HEK293T (cell line): Measurements from ENCODE around the gene DFFA.

ENCODE experiments used
- CTCF ChIA-PET: fragments of 350-600 bp; formaldehyde crosslinking; extraction: SDS; loops from one replicate; lab custom pipeline; 2021; ENCODE audit warnings: antibody characterized with exemption, inconsistent platforms; lab: Yijun Ruan, JAX
- POLR2A ChIA-PET: fragments of 350-600 bp; formaldehyde crosslinking; extraction: SDS; loops from one replicate; lab custom pipeline; 2020; ENCODE audit warnings: antibody characterized with exemption, inconsistent platforms; lab: Yijun Ruan, JAX
- DNase-seq: peaks from one replicate; pipeline ENCODE4 v3.0.0; 2012; ENCODE audit warnings: mixed read lengths; ENCODE audit errors: extremely low spot score
- ARNT ChIP-seq: fragments of 450-650 bp; IDR thresholded peaks from 2 replicates; pipeline ENCODE4 v1.6.1; 2017; ENCODE audit warnings: mild to moderate bottlenecking
- BHLHE40 ChIP-seq: fragments of 450-650 bp; IDR thresholded peaks from 2 replicates; pipeline ENCODE4 v1.6.1; 2016; ENCODE audit warnings: mild to moderate bottlenecking, moderate library complexity, borderline replicate concordance
- CTBP1 ChIP-seq: fragments of 450-650 bp; IDR thresholded peaks from 2 replicates; pipeline ENCODE4 v1.6.1; 2016; ENCODE audit warnings: borderline replicate concordance
- ELF4 ChIP-seq: fragments of 450-650 bp; IDR thresholded peaks from 2 replicates; pipeline ENCODE4 v1.6.1; 2017; ENCODE audit warnings: antibody characterized with exemption
- FOXA1 ChIP-seq: fragments of 450-650 bp; IDR thresholded peaks from 2 replicates; pipeline ENCODE4 v1.6.1; 2016; ENCODE audit warnings: mild to moderate bottlenecking
- FOXK2 ChIP-seq: fragments of 450-650 bp; IDR thresholded peaks from 2 replicates; pipeline ENCODE4 v1.6.1; 2016; ENCODE audit warnings: mild to moderate bottlenecking
- FOXM1 ChIP-seq: fragments of 450-650 bp; IDR thresholded peaks from 2 replicates; pipeline ENCODE4 v1.6.1; 2017; ENCODE audit warnings: mild to moderate bottlenecking, borderline replicate concordance
- HDGF ChIP-seq: fragments of 450-650 bp; IDR thresholded peaks from 2 replicates; pipeline ENCODE4 v1.6.1; 2017; ENCODE audit warnings: antibody characterized with exemption, borderline replicate concordance
- L3MBTL2 ChIP-seq: fragments of 450-650 bp; conservative IDR thresholded peaks from 2 replicates; pipeline ENCODE4 v1.6.1; 2016; ENCODE audit warnings: mild to moderate bottlenecking
- LEF1 ChIP-seq: fragments of 450-650 bp; IDR thresholded peaks from 2 replicates; pipeline ENCODE4 v1.6.1; 2017; ENCODE audit warnings: mild to moderate bottlenecking, borderline replicate concordance
- NFRKB ChIP-seq: fragments of 450-650 bp; IDR thresholded peaks from 2 replicates; pipeline ENCODE4 v1.6.1; 2016; ENCODE audit warnings: mild to moderate bottlenecking, moderate library complexity
- SP1 ChIP-seq: fragments of 450-650 bp; IDR thresholded peaks from 2 replicates; pipeline ENCODE4 v1.6.1; 2017
- SUZ12 ChIP-seq: fragments of 450-650 bp; IDR thresholded peaks from 2 replicates; pipeline ENCODE4 v1.6.1; 2016; ENCODE audit warnings: mild to moderate bottlenecking
- TARDBP ChIP-seq: fragments of 450-650 bp; IDR thresholded peaks from 2 replicates; pipeline ENCODE4 v1.6.1; 2016
- ZNF384 ChIP-seq: fragments of 450-650 bp; IDR thresholded peaks from 2 replicates; pipeline ENCODE4 v1.6.1; 2016
- TF ChIP-seq, protein P1 (sequence below): fragments of 450-650 bp; IDR thresholded peaks from 2 replicates; pipeline ENCODE4 v1.6.1; 2016

DFFA gene

DNA sequence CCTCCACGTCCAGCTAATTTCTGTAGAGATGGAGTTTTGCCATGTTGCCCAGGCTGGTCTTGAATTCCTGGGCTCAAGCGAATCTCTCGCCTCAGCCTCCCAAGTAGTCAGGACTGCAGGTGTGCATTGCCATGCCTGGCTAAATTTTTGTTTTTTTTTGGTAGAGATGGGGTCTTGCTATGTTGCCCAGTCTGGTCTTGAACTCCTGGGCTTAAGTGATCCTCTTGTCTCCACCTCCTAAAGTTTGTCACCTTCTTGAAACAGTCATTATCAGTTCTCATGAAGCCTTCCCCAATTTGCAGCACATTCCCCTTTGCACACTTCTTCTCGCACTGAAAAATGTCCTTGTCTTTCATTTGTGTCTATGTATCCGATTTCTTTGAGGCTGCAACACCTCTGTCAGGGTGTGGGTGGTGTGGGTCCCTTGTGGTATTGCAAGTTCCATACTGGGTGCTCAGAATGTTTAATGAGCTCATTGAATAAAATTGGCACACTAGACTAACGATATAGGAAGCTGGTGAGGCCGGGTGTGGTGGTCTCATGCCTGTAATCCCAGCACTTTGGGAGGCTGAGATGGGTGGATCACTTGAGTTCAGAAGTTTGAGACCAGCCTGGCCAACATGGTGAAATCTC lies 25.4 kb downstream of the DFFA start:
- POLR2A ChIA-PET, result no interaction called here
- CTCF ChIA-PET, result no interaction called here
- no peak for DNase-seq
- TF ChIP-seq L3MBTL2, result no peak
- TF ChIP-seq NFRKB, result no peak
- TF ChIP-seq FOXA1, result no peak
- no peak for TF ChIP-seq CTBP1
- no peak for TF ChIP-seq BHLHE40
- TF ChIP-seq SP1, result no peak
- TF ChIP-seq FOXK2, result no peak
- TF ChIP-seq FOXM1, result no peak
- no peak for TF ChIP-seq ELF4
- no peak for TF ChIP-seq TARDBP
- TF ChIP-seq, protein P1, sequence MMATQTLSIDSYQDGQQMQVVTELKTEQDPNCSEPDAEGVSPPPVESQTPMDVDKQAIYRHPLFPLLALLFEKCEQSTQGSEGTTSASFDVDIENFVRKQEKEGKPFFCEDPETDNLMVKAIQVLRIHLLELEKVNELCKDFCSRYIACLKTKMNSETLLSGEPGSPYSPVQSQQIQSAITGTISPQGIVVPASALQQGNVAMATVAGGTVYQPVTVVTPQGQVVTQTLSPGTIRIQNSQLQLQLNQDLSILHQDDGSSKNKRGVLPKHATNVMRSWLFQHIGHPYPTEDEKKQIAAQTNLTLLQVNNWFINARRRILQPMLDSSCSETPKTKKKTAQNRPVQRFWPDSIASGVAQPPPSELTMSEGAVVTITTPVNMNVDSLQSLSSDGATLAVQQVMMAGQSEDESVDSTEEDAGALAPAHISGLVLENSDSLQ, result no peak
- no peak for TF ChIP-seq LEF1
- no peak for TF ChIP-seq ARNT
- no peak for TF ChIP-seq ZNF384
- TF ChIP-seq SUZ12, result no peak
- no peak for TF ChIP-seq HDGF

DNA sequence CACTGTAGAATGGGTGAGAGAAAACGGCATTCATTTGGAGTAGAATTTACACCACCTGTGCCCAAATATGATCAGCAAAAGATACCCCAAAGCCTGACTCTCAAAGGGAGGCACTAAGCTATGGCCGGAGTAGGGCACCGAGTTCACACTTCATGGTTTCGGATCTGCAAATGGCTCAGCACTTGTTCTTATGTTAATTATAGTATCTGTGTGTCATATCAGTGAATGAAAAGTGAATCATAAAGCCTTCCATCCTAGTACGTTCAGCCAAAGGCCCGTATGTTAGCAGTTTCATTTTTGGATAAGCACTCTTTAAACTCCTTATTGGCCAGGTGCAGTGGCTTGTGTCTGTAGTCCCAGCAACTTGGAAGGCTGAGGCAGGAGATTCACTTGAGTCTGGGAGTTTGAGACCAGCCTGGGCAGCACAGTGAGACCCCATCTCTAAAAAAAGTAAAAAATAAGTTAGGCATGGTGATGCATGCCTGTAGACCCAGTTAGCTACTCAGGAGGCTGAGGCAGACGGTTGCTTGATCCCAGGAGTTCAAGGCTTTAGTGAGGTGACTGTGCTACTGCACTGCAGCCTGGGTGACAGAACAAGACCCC lies 27.4 kb downstream of the DFFA start:
- no peak for DNase-seq
- CTCF ChIA-PET, result no interaction called here
- POLR2A ChIA-PET, result interaction anchor here (0.7 kb wide), 1 partner anchor 15 kb away, joined by 3 read pairs; the partner anchor contains the start of gene CENPS
- TF ChIP-seq SP1 (no peak), ELF4 (no peak), FOXA1 (no peak), ZNF384 (no peak), CTBP1 (no peak), NFRKB (no peak), TARDBP (no peak), SUZ12 (no peak), L3MBTL2 (no peak), BHLHE40 (no peak), HDGF (no peak), LEF1 (no peak), FOXM1 (no peak), FOXK2 (no peak), ARNT (no peak)
- TF ChIP-seq, protein P1, result no peak

DNA sequence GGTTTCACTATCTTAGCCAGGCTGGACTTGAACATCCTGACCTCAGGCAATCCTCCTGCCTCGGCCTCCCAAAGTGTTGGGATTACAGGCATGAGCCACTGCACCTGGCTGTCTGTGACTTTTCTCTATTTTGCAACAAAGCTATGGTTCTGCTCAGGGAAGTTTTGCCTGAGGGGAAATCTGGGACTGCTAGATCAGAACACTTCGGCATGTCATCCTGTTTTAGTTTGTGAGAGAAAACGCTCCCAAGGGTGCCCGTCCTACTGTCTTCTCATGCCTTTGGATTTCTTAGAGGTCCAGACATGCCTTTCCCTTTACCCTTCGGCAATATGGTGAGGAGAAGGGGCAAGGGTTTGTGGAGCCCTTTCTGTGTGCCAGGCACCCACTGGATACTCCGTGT lies 28.1 kb downstream of the DFFA start:
- ChIA-PET POLR2A (no interaction called here), CTCF (no interaction called here)
- DNase-seq, result no peak
- no peak for TF ChIP-seq SUZ12
- TF ChIP-seq FOXK2, result no peak
- TF ChIP-seq, protein P1, result no peak
- TF ChIP-seq ZNF384, result no peak
- TF ChIP-seq ARNT, result no peak
- TF ChIP-seq L3MBTL2, result no peak
- no peak for TF ChIP-seq FOXA1
- TF ChIP-seq NFRKB, result no peak
- no peak for TF ChIP-seq HDGF
- no peak for TF ChIP-seq TARDBP
- TF ChIP-seq ELF4, result no peak
- no peak for TF ChIP-seq FOXM1
- TF ChIP-seq BHLHE40, result no peak
- TF ChIP-seq CTBP1, result no peak
- TF ChIP-seq SP1, result no peak
- TF ChIP-seq LEF1, result no peak

DNA sequence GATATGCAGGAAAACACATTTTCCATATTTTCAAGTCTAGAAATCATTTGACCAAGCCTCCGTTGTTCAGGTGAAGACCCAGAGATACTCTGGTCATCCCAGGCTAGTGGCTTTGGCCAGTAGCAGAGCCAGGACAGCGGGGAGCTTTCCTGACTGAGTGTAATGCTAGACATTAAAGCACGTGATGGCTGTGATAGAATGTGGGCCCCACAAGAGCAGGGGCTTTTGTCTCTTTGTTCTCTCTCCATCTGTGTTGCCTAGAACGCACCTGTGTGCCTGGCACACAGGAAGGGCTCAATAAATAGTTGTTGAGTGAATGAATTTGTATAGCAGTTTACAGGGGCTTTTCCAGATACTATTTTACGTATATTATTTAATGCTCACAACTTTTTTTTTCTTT lies 31.5 kb downstream of the DFFA start:
- ChIA-PET POLR2A (no interaction called here), CTCF (no interaction called here)
- DNase-seq, result no peak
- TF ChIP-seq TARDBP, result no peak
- no peak for TF ChIP-seq BHLHE40
- no peak for TF ChIP-seq SUZ12
- TF ChIP-seq ELF4, result no peak
- TF ChIP-seq LEF1, result no peak
- TF ChIP-seq SP1, result no peak
- TF ChIP-seq ZNF384, result no peak

DNA sequence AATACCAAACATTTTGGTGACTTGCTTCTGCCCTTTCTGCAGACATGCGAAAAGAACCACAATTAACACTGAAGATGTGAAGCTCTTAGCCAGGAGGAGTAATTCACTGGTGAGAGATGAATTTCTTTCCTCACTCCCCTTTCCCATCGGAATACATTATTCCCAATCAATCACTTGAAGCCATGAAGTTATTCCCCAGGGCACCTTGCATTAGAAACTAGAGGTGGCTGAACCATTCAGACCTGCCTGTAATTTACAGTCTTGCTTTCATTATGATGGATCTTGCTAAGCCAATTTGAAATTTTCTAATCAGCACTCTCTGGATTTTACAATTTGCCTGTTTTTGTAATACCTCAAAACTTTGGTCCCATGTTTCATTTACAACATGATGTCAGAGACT lies 32.0 kb downstream of the DFFA start:
- ChIA-PET CTCF (interaction anchor here (0.6 kb wide), 1 partner anchor 443 kb away, joined by 3 read pairs; no protein-coding TSS in a partner anchor), POLR2A (no interaction called here)
- DNase-seq, result no peak
- TF ChIP-seq FOXA1 (no peak), SP1 (no peak), ZNF384 (no peak), CTBP1 (no peak), ELF4 (no peak), LEF1 (no peak), BHLHE40 (no peak), L3MBTL2 (no peak), SUZ12 (no peak), FOXK2 (no peak), FOXM1 (no peak)
- TF ChIP-seq, protein P1, result no peak
